NT2/D1 (cell line): ENCODE data around the gene IGSF9.

ENCODE experiments used
- YY1 ChIP-seq: IDR thresholded peaks from 2 replicates; pipeline ENCODE4 v1.6.1; 2011; ENCODE audit not compliant: insufficient read length, insufficient read depth
- ZNF274 ChIP-seq: IDR thresholded peaks from 2 replicates; pipeline ENCODE4 v1.6.1; 2011; ENCODE audit warnings: mild to moderate bottlenecking, low read depth, low read length

GRCh38 chr1:159993911-159994310 lies 48.5 kb upstream of the IGSF9 start:
- no peak for TF ChIP-seq ZNF274
- TF ChIP-seq YY1 = no peak
